Loucy (cell line): ENCODE data around the gene SUPT3H.

Experiments used
- CTCF ChIP-seq: fragments of 200-600 bp; sonication (generic); conservative IDR thresholded peaks from 2 replicates; pipeline ENCODE4 v1.5.1; 2014; ENCODE audit warnings: mild to moderate bottlenecking, antibody characterized with exemption, low read length
- EZH2phosphoT487 ChIP-seq: fragments of 200-600 bp; IDR thresholded peaks from 2 replicates; pipeline ENCODE4 v1.6.1; 2018; ENCODE audit warnings: antibody characterized with exemption, mild to moderate bottlenecking, moderate library complexity, borderline replicate concordance

DNA sequence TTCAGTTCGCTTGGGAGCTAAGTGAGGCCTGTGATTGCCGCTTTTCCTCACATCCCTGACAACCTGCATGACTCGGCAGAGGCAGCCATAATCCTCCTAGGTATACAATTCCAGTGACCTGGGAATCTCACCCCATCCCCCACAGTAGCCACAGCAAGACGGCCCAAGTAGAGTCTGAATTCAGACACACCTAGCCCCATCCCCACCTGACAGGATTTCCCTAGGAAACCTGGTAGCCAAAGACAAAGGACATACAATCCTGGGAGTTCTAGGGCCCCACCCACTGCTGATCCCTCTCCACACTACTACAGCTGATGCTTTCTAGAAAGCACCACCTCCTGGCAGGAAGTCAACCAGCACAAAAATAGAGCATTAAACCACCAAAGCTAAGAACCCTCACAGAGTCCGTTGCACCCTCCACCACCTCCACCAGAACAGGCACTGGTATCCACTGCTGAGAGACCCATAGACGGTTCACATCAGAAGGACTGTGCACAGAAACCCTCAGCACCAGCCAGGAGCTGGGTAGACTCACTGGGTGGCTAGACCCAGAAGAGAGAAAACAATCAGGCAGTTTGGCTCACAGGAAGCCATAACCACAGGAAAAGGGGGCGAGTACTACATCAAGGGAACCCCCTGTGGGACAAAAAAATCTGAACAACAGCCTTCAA is 67.5 kb downstream of the SUPT3H start:
- 0 out of 2 replicates have a peak, but pooled peaks have one; percentile 36 for TF ChIP-seq CTCF
- TF ChIP-seq EZH2phosphoT487, result no peak
